ENCODE results near the gene DEGS2. TPM values are rescaled to one million over a fixed set of nuclear protein-coding genes. Genes with fewer than 3 reads are reported as not detected.

Gene DEGS2
- total RNA-seq, 1 donor from 2014 or later = 0.34 TPM

GRCh38 chr14:100173353-100173752, 13.9 kb upstream of the DEGS2 start:
- H3K9me3 Mint-ChIP-seq (ENCODE audit: unreplicated experiment) = peaks cover 3% of the 10 kb centered on the region
- no peaks in the 10 kb centered on the region for H3K4me1 Mint-ChIP-seq (ENCODE audit: low read depth, unreplicated experiment)
- no peak for DNase-seq
- no peak overlapping the region for H3K4me3 Mint-ChIP-seq (ENCODE audit: unreplicated experiment)
- H3K36me3 Mint-ChIP-seq (ENCODE audit: unreplicated experiment) = no peaks in the 10 kb centered on the region
- H3K27me3 Mint-ChIP-seq (ENCODE audit: unreplicated experiment) = peaks cover 7% of the 10 kb centered on the region
- no peak overlapping the region for H3K27ac Mint-ChIP-seq (ENCODE audit: unreplicated experiment)
- TF ChIP-seq CTCF (IDR thresholded peaks at IDR 0.05; ENCODE audit: partially characterized antibody, unreplicated experiment) = no peak

GRCh38 chr14:100172811-100173210, 13.4 kb upstream of the DEGS2 start:
- Mint-ChIP-seq H3K4me3 (ENCODE audit: unreplicated experiment) (no peak overlapping the region), H3K9me3 (ENCODE audit: unreplicated experiment) (peaks cover 3% of the 10 kb centered on the region), H3K36me3 (ENCODE audit: unreplicated experiment) (no peaks in the 10 kb centered on the region), H3K4me1 (ENCODE audit: low read depth, unreplicated experiment) (no peaks in the 10 kb centered on the region), H3K27me3 (ENCODE audit: unreplicated experiment) (peaks cover 5% of the 10 kb centered on the region), H3K27ac (ENCODE audit: unreplicated experiment) (no peak overlapping the region)
- no peak for TF ChIP-seq CTCF (IDR thresholded peaks at IDR 0.05; ENCODE audit: partially characterized antibody, unreplicated experiment)
- no peak for DNase-seq

- Mint-ChIP-seq H3K36me3 (ENCODE audit: unreplicated experiment) (no peaks in the 10 kb centered on the region), H3K4me3 (ENCODE audit: unreplicated experiment) (no peak overlapping the region), H3K4me1 (ENCODE audit: low read depth, unreplicated experiment) (no peaks in the 10 kb centered on the region), H3K27ac (ENCODE audit: unreplicated experiment) (no peak overlapping the region), H3K9me3 (ENCODE audit: unreplicated experiment) (peaks cover 1% of the 10 kb centered on the region), H3K27me3 (ENCODE audit: unreplicated experiment) (peaks cover 5% of the 10 kb centered on the region)
- no peak for DNase-seq
- no peak for TF ChIP-seq CTCF (IDR thresholded peaks at IDR 0.05; ENCODE audit: partially characterized antibody, unreplicated experiment)
These were observed 11.4 kb upstream of the DEGS2 start for GRCh38 chr14:100170880-100171279.

- no peak for TF ChIP-seq CTCF (IDR thresholded peaks at IDR 0.05; ENCODE audit: partially characterized antibody, unreplicated experiment)
- H3K4me3 Mint-ChIP-seq (ENCODE audit: unreplicated experiment) = no peak overlapping the region
- peaks cover 9% of the 10 kb centered on the region for H3K27me3 Mint-ChIP-seq (ENCODE audit: unreplicated experiment)
- no peak for DNase-seq
- H3K9me3 Mint-ChIP-seq (ENCODE audit: unreplicated experiment) = peaks cover 6% of the 10 kb centered on the region
- H3K36me3 Mint-ChIP-seq (ENCODE audit: unreplicated experiment) = no peaks in the 10 kb centered on the region
- no peaks in the 10 kb centered on the region for H3K4me1 Mint-ChIP-seq (ENCODE audit: low read depth, unreplicated experiment)
- H3K27ac Mint-ChIP-seq (ENCODE audit: unreplicated experiment) = no peak overlapping the region
These were observed 9.1 kb upstream of the DEGS2 start for GRCh38 chr14:100168506-100168905.

GRCh38 chr14:100165831-100166440, 6.5 kb upstream of the DEGS2 start:
- no peak overlapping the region for H3K27ac Mint-ChIP-seq (ENCODE audit: unreplicated experiment)
- H3K4me3 Mint-ChIP-seq (ENCODE audit: unreplicated experiment) = no peak overlapping the region
- DNase-seq = no peak
- H3K36me3 Mint-ChIP-seq (ENCODE audit: unreplicated experiment) = no peaks in the 10 kb centered on the region
- no peak for TF ChIP-seq CTCF (IDR thresholded peaks at IDR 0.05; ENCODE audit: partially characterized antibody, unreplicated experiment)
- H3K27me3 Mint-ChIP-seq (ENCODE audit: unreplicated experiment) = peaks cover 9% of the 10 kb centered on the region
- no peaks in the 10 kb centered on the region for H3K4me1 Mint-ChIP-seq (ENCODE audit: low read depth, unreplicated experiment)
- H3K9me3 Mint-ChIP-seq (ENCODE audit: unreplicated experiment) = peaks cover 6% of the 10 kb centered on the region
